HG03469 (cell line): ENCODE measurements around the gene CCDC148.

Source experiments
- ATAC-seq: cut with Tn5 transposase; IDR thresholded peaks from one replicate; pipeline ENCODE4 v1.9.1; 2021; ENCODE audit warnings: mild to moderate bottlenecking, moderate library complexity, moderate number of reproducible peaks; ENCODE audit not compliant: unreplicated experiment

Gene CCDC148

DNA sequence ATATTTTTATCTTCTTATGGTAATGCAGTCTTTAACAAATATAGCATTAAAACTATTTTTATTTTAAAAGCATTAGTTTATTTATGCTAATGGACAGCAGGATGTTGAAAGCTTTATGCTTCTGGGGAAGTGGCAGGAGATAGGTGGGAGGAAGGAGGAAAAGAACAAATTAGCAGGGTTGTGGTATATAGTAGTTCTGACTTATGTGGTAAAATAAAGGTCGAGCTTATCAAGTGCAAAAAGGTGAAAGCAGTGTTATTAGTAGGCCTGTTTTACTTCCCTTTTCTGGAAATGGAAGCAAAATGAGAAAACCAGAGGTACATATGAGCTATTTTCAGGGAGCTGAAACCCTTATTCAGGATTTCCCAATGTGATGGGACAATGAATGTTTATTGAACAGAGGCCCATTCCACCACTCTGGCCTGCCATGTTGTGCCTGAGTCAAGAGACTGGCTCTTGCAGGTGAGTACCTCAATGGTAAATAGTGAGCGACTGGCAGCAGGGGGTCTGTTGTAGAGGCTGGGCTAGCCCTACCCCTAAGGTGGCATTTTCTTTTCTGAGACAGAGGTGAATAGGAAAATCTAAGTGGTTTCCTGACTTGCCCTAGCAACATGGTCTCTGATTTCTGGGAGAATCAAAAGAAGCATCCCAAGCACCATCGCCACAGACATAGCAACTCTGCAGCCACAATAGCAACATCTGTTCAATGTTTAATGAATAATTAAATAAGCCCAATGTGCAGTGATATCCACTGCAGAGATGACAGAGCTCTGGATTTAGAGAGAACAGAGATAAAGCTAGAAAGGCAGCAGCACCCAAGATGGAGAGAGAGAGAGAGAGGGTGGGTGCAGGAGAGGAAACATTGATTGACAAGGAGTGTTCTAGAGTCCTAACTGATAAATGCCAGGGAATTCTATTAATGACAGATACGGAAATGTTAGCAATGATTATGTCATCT, 235.2 kb downstream of the CCDC148 start:
- ATAC-seq = peak; percentile 83

DNA sequence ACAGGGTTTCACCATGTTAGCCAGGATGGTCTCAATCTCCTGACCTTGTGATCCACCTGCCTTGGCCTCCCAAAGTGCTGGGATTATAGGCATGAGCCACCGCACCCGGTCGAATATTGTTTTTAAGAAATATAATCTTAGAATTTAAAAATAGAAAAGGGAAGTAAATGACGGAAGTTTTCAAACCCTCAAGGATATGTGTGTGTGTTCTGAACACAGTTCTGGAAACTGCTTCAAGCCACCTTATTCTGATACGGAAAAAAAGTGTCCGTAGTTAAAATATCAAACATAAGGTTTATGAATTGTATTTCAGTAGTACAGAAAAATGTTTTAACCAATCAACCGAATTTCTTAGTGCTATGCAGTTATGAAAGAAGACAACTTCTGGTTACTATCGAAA, 239.0 kb downstream of the CCDC148 start:
- no peak for ATAC-seq

DNA sequence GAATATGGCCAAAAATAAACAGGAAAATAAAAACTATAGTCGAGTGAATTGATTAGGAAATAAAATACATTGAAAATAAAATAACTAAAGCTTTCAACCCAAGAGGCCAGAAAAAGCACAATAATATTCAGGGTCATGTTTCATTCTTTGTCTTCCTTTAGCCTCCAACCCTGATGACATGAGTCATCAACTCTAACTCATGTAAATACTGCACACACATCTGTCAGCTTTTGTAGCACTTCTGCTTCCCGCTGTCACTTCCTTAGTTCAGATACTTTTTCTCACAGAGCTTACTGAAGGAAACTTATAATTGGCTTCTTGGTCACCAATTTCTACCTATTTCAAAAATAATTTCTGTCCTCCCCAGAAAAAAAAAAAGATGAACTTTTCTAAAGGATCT, 242.1 kb downstream of the CCDC148 start:
- ATAC-seq = peak; percentile 98

DNA sequence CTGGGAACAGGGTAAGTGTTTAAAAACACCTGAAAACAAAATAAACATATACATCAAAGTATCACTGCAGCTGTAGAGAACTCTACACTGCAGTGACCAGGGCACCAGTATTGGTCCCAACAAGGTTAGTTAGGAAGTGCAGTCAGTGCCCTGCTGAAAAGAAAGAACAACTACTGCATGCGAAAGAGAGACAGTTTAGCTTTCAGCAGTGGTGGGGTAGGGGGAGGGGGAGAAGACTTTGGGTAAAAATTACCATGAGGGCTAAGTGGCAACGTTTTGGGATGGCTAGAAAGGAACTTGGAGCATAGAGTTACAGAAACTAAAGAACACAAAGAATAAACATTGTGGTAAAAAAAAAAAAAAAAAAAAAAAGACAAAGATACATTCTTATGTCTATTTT, 242.8 kb downstream of the CCDC148 start:
- ATAC-seq = no peak

GRCh38 chr2:158212301-158212700, 244.3 kb downstream of the CCDC148 start:
- ATAC-seq = no peak

GRCh38 chr2:158211502-158211901, 245.1 kb downstream of the CCDC148 start:
- no peak for ATAC-seq

DNA sequence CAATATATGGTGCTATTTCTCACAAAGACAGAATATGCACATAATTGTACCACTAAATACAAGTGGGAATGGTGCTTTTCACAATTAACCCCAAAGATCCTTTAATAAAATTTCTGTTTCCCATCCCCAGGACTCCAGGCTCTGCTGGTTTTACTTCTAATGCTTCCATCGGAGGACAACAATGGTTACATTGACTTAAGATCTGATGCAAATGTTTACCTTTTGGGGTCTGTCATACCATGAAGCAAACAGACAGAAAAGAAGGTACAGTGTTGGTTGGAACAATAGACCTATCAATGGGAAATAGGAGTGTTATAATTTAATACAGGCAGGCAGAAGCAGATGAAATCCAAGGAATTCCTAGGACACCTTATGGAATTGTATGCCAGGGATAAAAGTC, 249.2 kb downstream of the CCDC148 start:
- ATAC-seq = no peak

GRCh38 chr2:158205215-158205614, 251.3 kb downstream of the CCDC148 start:
- no peak for ATAC-seq

DNA sequence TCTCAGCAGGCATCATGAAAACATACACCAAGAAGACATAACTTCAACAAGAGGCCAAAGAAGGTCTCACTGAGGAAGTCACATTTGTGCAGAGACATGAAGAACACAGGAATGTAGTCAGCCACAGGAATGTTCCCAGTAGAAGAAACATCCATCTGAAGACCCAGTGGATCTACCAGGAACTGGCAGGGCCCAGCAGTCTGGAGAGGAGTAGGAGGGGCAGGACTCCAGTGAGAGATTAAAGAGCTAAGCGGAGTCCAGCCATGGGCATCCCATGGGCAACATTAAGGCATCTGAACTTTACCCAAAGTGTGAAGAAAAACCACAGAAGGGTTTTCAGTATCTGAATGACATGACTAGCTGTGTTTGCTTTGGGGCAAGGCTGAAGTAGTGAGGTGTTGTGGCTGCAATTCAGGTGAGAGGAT, 251.8 kb downstream of the CCDC148 start:
- no peak for ATAC-seq

DNA sequence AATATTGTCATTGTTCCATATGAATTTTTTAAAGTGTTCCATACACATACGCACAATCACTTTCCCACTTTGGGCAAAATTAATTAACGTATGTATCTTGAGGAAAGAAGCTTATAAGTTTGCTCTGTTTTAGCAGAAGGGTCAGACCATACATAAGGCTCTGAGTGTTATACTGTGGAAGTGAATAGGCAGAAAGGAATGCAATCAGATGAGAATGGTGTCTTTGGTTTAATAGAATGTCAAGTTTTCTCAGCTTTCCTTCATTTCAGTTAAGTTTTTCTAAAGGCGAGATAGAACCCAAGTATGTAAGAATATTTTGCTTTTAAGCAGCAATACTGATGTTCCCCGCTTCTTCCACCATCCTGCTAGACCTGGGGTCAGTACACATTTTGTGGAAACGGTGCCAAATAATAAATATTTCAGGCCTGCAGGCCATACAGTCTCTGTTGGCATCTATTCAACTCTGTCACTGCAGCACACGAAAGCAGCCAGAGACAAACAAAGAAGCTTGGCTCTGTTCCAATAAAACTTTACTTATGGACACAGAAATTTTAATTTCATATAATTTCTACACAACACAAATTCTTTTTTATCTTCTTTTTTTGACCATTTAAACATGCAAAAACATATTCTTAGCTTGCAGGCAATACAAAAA, 254.3 kb downstream of the CCDC148 start:
- no peak for ATAC-seq

DNA sequence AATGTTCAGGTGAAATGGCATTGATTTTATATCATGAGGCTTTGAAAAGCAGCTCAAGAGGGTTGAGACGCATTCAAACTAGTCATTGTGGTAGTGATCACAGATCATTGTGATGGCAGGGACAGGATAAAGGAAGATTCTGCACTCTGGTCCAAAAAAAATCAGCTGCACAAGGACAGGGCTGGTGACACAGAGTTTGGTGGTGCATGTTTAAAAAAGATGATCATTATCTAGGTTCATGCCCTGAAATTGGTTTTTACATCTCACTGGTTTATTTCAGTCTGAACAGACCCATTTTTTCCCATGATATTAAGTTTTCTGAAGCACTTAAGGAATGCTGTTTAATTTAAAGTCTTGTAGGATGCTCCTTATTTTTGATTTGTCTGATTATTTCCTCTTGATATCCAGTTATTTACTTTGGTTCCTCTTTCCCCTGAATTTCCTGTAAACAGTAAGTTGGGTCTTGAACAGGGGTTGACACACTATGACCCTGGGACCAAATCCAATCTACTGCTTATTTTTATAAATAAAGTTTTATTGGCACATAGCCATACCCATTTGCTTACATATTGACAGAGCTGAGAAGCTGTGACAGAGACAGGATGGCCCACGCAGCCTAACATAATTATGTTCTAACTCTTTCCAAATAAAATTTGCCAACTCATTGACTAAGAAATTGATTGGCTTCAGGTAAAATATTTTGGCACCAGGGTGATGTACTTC, 256.5 kb downstream of the CCDC148 start:
- ATAC-seq = no peak

GRCh38 chr2:158197940-158198339, 258.6 kb downstream of the CCDC148 start:
- no peak for ATAC-seq

DNA sequence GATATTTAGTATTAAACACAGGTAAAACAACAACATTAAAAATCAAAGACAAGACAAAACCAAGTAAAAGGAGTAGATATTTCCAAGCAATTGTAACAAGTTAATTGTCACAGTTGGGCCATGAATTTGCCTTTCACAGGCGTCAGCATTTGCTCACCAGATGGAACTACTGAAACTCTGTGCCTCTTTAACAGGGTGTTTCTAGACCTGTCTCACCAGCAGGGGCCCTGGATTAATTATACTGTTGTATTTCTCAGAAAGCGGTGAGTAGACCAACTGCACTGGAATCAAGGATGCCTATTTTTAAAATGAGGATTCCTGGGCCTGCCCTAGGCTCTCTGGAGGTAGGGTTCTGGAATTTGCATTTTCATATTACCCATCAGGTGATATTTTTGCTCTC, 262.3 kb downstream of the CCDC148 start:
- no peak for ATAC-seq

- ATAC-seq = no peak
Observed at GRCh38 chr2:158192515-158193443, 263.8 kb downstream of the CCDC148 start.

GRCh38 chr2:158191076-158191895, 265.3 kb downstream of the CCDC148 start:
- ATAC-seq = peak; percentile 80

GRCh38 chr2:158189526-158189925, 267.0 kb downstream of the CCDC148 start:
- ATAC-seq = peak; percentile 54

GRCh38 chr2:158187908-158188307, 268.6 kb downstream of the CCDC148 start:
- ATAC-seq = no peak

DNA sequence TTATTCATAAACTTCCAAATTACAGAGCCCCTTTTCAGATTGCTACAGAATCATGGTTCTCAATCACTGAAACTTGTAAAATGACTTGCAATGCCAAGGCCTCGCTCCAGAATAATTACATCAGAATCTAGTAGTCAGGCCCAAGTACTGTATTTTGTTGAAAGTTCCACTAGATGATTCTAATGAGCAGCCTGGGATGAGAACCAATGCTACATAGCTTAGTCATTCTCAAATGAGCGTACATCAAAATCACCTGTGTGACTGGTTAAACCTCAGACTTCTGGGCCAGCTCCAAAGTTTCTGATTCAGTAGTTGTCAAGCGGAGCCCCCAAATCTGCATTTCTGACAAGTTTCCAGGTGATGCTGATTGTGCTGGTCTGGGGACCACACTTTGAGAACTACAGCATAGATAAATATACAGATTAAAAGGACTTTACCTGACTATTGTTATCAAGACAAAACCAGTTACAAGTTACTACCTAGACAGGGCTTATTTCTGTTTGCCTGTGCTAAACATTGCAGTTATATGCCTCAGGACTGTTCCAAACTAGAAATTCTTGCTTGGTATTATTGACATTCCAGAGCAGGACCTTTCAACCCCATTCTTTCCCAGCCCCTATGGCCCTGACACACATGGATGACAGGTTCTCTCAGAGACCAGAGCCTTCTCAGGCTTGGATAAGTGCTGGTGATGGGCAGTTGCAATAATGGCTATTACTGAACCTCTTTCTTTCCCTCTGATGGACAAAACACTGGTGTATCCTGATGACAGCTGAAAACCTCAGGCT, 271.8 kb downstream of the CCDC148 start:
- no peak for ATAC-seq

GRCh38 chr2:158184001-158184400, 272.6 kb downstream of the CCDC148 start:
- no peak for ATAC-seq
